ENCODE data around the gene TSC22D4.

DNA sequence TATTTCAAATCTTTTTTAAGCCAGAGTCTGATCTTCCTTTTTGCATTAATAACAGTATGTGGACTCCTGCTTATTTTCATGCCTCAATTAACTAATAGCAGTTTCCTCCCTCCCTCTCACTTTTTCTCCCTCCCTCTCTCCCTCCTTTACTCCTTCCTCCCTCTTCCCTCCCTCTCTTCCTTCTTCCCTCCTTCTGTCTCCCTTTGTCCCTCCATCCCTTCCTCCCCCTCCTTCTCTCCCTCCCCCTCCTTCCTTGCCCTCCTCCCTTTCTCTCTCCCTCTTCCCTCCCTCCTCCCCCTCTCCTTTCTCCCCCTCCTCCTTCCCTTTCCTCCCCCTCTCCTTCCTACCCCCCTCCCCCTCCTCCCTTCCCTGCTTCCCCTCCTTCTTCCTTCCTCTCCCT lies 52.5 kb downstream of the TSC22D4 start:
- no peak for TF ChIP-seq CHD4 (IDR thresholded peaks at IDR 0.05; ENCODE audit: borderline replicate concordance)
- no peak for TF ChIP-seq RARB (CRISPR knock-in tag; IDR thresholded peaks at IDR 0.05)
- TF ChIP-seq, protein P1, sequence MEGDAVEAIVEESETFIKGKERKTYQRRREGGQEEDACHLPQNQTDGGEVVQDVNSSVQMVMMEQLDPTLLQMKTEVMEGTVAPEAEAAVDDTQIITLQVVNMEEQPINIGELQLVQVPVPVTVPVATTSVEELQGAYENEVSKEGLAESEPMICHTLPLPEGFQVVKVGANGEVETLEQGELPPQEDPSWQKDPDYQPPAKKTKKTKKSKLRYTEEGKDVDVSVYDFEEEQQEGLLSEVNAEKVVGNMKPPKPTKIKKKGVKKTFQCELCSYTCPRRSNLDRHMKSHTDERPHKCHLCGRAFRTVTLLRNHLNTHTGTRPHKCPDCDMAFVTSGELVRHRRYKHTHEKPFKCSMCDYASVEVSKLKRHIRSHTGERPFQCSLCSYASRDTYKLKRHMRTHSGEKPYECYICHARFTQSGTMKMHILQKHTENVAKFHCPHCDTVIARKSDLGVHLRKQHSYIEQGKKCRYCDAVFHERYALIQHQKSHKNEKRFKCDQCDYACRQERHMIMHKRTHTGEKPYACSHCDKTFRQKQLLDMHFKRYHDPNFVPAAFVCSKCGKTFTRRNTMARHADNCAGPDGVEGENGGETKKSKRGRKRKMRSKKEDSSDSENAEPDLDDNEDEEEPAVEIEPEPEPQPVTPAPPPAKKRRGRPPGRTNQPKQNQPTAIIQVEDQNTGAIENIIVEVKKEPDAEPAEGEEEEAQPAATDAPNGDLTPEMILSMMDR (IDR thresholded peaks at IDR 0.05): no peak
- no peak for TF ChIP-seq MYC (IDR thresholded peaks at IDR 0.05; ENCODE audit: borderline replicate concordance, low read length)
- no peak for TF ChIP-seq RAD21 (conservative IDR thresholded peaks at IDR 0.05 in 1 of 2, IDR thresholded peaks at IDR 0.05 in 1 of 2)
- no peak for TF ChIP-seq SREBF2 (IDR thresholded peaks at IDR 0.05)

Data from A549 (cell line).